ENCODE data around the gene TCP10L. TPM values are rescaled to one million over a fixed set of nuclear protein-coding genes. Genes with fewer than 3 reads are reported as not detected.
A peak's percentile ranks its signal among the peaks of the same experiment; 100 is the strongest.

TCP10L gene
- total and polyA plus RNA-seq, 2 of the 8 experiments (the other 6 are each of a cell fraction or from before 2014, with no cell fraction given), result 0.45 to 0.99 TPM

GRCh38 chr21:32533611-32534010 is 51.7 kb downstream of the TCP10L start:
- H3K14ac ChIP-seq (ENCODE audit: insufficient read length), result no peak overlapping the region
- peaks cover 4% of the 10 kb centered on the region; the same call in 1 of the 2 replicates for H3K79me1 ChIP-seq (ENCODE audit: low read depth, low read length)
- no peak for FAIRE-seq
- H3K9ac ChIP-seq (replicated peaks in 1 of 4; ENCODE audit: extremely low read depth in 1 of 4, low read depth in 3 of 4, low read length in 3 of 4), result no peak overlapping the region
- H2BK20ac ChIP-seq (ENCODE audit: low read length), result no peak overlapping the region
- peaks cover 0 to 3% (median 0%) of the 10 kb centered on the region in 4 experiments; a peak in 1 of 8 replicates for H3K36me3 ChIP-seq (ENCODE audit: control insufficient read depth in 2 of 4, insufficient read depth in 4 of 4, low read length in 3 of 4)
- H2AK5ac ChIP-seq (ENCODE audit: low read depth, low read length), result peak overlapping the region; percentile 98
- peaks cover 0 to 6% of the 10 kb centered on the region in 2 experiments for H4K20me1 ChIP-seq (replicated peaks in 1 of 2; ENCODE audit: control insufficient read depth in 1 of 2, insufficient read depth in 2 of 2, low read length in 2 of 2)
- H3K23ac ChIP-seq (ENCODE audit: insufficient read length), result no peak overlapping the region
- H3K9me3 ChIP-seq (ENCODE audit: insufficient read depth in 2 of 2, low read depth in 1 of 2, low read length in 1 of 2), result peaks cover 9% of the 10 kb centered on the region in 2 experiments; a peak in 3 of 4 replicates
- WGBS, 2 experiments (ENCODE audit: extremely low coverage in 1 of 2, insufficient coverage in 1 of 2, insufficient read length in 1 of 2, insufficient replicate concordance in 2 of 2, low coverage in 1 of 2, low lambda C conversion rate in 2 of 2, missing lambda C conversion rate in 1 of 2), result 91% methylated on average over 7 of the region's 7 CpGs; no CpG with 5 or more reads in 1 of the 2 experiments
- peak overlapping the region; percentile 90; the same call in 1 of the 2 replicates for H2BK5ac ChIP-seq (ENCODE audit: low read depth, low read length)
- H2AFZ ChIP-seq (ENCODE audit: low read length), result no peak overlapping the region
- H3K23me2 ChIP-seq (ENCODE audit: low read depth, low read length), result peaks cover 4% of the 10 kb centered on the region; the same call in 1 of the 2 replicates
- peaks cover 0 to 2% (median 0%) of the 10 kb centered on the region in 4 experiments; a peak in 1 of 7 replicates for H3K4me1 ChIP-seq (replicated peaks in 1 of 4; ENCODE audit: control insufficient read depth in 3 of 4, insufficient read depth in 4 of 4, low read length in 3 of 4)
- no peak overlapping the region for H3K27ac ChIP-seq (ENCODE audit: low read depth, low read length)
- no peak for DNase-seq (ENCODE audit: low read depth in 1 of 2, low spot score in 2 of 2)
- H3K18ac ChIP-seq (ENCODE audit: extremely low read depth, low read length), result no peak overlapping the region
- TF ChIP-seq CTBP2 (IDR thresholded peaks at IDR 0.05; ENCODE audit: borderline replicate concordance, insufficient read depth, insufficient read length, low read length) (no peak), TAF7 (optimal IDR thresholded peaks at IDR 0.05; ENCODE audit: borderline replicate concordance, low read depth, low read length) (no peak), ZNF274 (IDR thresholded peaks at IDR 0.05; ENCODE audit: borderline replicate concordance, extremely low read depth, low read length) (no peak)
- H3K79me2 ChIP-seq (ENCODE audit: control insufficient read depth in 1 of 2, insufficient read depth in 2 of 2, low read length in 2 of 2), result no peaks in the 10 kb centered on the region
- no peak overlapping the region for H3K4ac ChIP-seq (replicated peaks; ENCODE audit: insufficient read length, low read depth, low read length)
- H3K27me3 ChIP-seq (replicated peaks in 1 of 4; ENCODE audit: control insufficient read depth in 3 of 4, extremely low read depth in 1 of 4, insufficient read depth in 3 of 4, low read length in 3 of 4), result no peaks in the 10 kb centered on the region
- ChIA-PET POLR2A (ENCODE audit: partially characterized antibody) (no interaction called here), CTCF (ENCODE audit: partially characterized antibody) (no interaction called here)
- H4K91ac ChIP-seq (replicated peaks; ENCODE audit: insufficient read length, low read length), result peak overlapping the region; percentile 12
- H2BK15ac ChIP-seq (ENCODE audit: low read length), result peak overlapping the region; percentile 98
- H3K4me2 ChIP-seq (ENCODE audit: insufficient read depth in 1 of 2, low read depth in 2 of 2, low read length in 2 of 2), result no peak overlapping the region
- H4K5ac ChIP-seq (ENCODE audit: insufficient read length, low read depth, low read length), result no peak overlapping the region
- no peak overlapping the region for H4K8ac ChIP-seq (ENCODE audit: extremely low read depth, insufficient read depth, low read length)
- no peak overlapping the region for H2BK120ac ChIP-seq (replicated peaks; ENCODE audit: low read depth, low read length)
- H3K56ac ChIP-seq (replicated peaks; ENCODE audit: insufficient read length, low read depth, low read length), result no peak overlapping the region
- peak overlapping the region; percentile 89; the same call in 1 of the 2 replicates for H2BK12ac ChIP-seq (ENCODE audit: low read depth, low read length)
- no peak overlapping the region for H3K4me3 ChIP-seq (ENCODE audit: extremely low read depth in 1 of 4, insufficient read depth in 2 of 4, low read depth in 3 of 4, low read length in 4 of 4)

Data from H1 (cell line).